Prostate gland (tissue), 2 donors: ENCODE measurements around the gene NCOA3. TPM values are rescaled to one million over a fixed set of nuclear protein-coding genes. Genes with fewer than 3 reads are reported as not detected.

Experiments used
- DNase-seq: peaks from one replicate; pipeline ENCODE4 v3.0.0-alpha.2; 2019; ENCODE audit warnings: low spot score
- H3K27ac ChIP-seq, 2 donors: fragments of 200-600 bp; sonication (generic); 2 replicates each; pipeline ENCODE4 v1.5.1; 2017 to 2019
- H3K27me3 ChIP-seq: fragments of 200-600 bp; sonication (generic); replicated peaks from 2 replicates; pipeline ENCODE4 v1.5.1; 2019; ENCODE audit not compliant: insufficient read depth
- H3K36me3 ChIP-seq, 2 donors: fragments of 200-600 bp; sonication (generic); 1 replicate in 1 of 2; 2 replicates in 1 of 2; pipeline versions ENCODE4 v1.5.1 to v1.8.1; 2017 to 2019
- H3K4me1 ChIP-seq: fragments of 200-600 bp; sonication (generic); replicated peaks from 2 replicates; pipeline ENCODE4 v1.5.1; 2019
- H3K4me3 ChIP-seq, 2 donors: fragments of 200-600 bp; sonication (generic); 2 replicates each; pipeline ENCODE4 v1.5.1; 2017 to 2019
- H3K9me3 ChIP-seq: fragments of 200-600 bp; sonication (generic); 2 replicates; pipeline ENCODE4 v1.5.1; 2017
- POLR2A ChIP-seq: fragments of 450-650 bp; IDR thresholded peaks from one replicate; pipeline ENCODE4 v1.6.1; 2016; ENCODE audit warnings: antibody characterized with exemption, mild to moderate bottlenecking
- POLR2AphosphoS5 ChIP-seq: sonication (generic); formaldehyde crosslinking; IDR thresholded peaks from one replicate; pipeline ENCODE4 v1.6.1; 2017; ENCODE audit warnings: antibody characterized with exemption
- WGBS: methylation state at CpG from one replicate; pipeline ENCODE4 v1.1.5; 2018; 5-methylcytosine and 5-hydroxymethylcytosine counted together
- intact Hi-C: fragments of 100-400 bp; cut with DNase I; formaldehyde crosslinking; loops from one replicate; pipeline ENCODE4 v1.14.2; 2022
- total RNA-seq, 2 donors: library from RNA; depleted of rRNA; stranded (reverse); fragments of >200 nt; gene quantifications; one replicate each; pipeline ENCODE4 v1.1.0, GENCODE V29; 2016
- TF ChIP-seq, protein P1 (sequence below), 4 experiments: fragments of 200-600 bp in 2 of 4; fragments of 450-650 bp in 2 of 4; sonication (generic) in 2 of 4; IDR thresholded peaks; 1 replicate in 3 of 4; 2 replicates in 1 of 4; pipeline ENCODE4 v1.5.1; 2016 to 2019; ENCODE audit warnings: antibody characterized with exemption in 4 of 4, mild to moderate bottlenecking in 2 of 4, moderate library complexity in 2 of 4

NCOA3 gene
- total RNA-seq, 2 donors from 2014 or later = 21.6 to 35.6 TPM

DNA sequence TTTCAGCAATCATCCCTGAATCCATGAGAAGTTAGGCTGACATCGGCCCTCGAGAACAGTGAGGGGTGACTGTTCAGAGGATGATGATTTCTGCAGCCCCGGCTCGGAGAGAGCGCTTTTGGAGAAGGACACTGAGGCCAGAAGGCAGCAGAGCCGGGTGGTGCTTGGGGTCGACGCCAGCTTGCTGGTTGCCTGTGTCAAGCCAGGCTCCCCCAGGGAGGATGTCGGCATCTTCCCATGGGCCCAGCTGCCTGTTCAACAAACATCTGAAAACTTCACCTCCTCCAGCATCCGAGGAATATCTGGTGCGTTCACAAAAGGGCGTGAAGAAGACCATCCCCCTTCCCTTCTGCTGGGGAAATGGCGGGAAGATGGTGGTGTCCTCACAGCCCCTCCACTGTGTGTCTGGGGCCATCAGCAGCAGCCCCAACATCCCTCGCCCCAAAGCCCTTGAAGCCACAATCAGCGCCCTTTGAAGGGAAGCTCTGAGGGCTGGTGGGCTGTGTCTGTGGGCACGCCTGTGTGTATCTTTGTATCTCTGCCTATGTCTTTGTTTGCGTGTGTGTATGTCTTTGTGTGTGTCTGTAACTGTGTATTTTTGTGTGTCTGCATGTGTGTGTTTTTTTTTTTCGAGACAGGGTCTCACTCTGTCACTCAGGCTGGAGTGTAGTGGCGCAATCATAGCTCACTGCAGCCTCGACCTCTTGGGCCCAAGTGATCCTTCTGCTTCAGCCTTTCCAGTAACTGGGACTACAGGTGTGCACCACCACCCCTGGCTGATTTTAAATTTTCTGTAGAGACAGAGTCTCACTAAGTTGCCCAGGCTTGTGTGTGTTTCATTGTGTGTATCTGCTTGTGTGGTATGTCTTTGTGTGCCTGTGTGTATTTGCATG lies 185.7 kb downstream of the NCOA3 start:
- Histone ChIP-seq H3K9me3 (no peaks in the 10 kb centered on the region), H3K36me3 (no peaks in the 10 kb centered on the region), H3K4me3 (no peak overlapping the region), H3K27ac (no peak overlapping the region), H3K27me3 (no peaks in the 10 kb centered on the region), H3K4me1 (no peaks in the 10 kb centered on the region)
- 94% methylated on average over 20 of the region's 20 CpGs for WGBS
- TF ChIP-seq POLR2AphosphoS5 (no peak), POLR2A (no peak)
- TF ChIP-seq, protein P1, sequence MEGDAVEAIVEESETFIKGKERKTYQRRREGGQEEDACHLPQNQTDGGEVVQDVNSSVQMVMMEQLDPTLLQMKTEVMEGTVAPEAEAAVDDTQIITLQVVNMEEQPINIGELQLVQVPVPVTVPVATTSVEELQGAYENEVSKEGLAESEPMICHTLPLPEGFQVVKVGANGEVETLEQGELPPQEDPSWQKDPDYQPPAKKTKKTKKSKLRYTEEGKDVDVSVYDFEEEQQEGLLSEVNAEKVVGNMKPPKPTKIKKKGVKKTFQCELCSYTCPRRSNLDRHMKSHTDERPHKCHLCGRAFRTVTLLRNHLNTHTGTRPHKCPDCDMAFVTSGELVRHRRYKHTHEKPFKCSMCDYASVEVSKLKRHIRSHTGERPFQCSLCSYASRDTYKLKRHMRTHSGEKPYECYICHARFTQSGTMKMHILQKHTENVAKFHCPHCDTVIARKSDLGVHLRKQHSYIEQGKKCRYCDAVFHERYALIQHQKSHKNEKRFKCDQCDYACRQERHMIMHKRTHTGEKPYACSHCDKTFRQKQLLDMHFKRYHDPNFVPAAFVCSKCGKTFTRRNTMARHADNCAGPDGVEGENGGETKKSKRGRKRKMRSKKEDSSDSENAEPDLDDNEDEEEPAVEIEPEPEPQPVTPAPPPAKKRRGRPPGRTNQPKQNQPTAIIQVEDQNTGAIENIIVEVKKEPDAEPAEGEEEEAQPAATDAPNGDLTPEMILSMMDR (IDR thresholded peaks at IDR 0.05) = no peak
- DNase-seq = no peak
- intact Hi-C loops = loop anchor here (10.0 kb wide), 1 partner anchor 237 kb away; no protein-coding TSS in a partner anchor

DNA sequence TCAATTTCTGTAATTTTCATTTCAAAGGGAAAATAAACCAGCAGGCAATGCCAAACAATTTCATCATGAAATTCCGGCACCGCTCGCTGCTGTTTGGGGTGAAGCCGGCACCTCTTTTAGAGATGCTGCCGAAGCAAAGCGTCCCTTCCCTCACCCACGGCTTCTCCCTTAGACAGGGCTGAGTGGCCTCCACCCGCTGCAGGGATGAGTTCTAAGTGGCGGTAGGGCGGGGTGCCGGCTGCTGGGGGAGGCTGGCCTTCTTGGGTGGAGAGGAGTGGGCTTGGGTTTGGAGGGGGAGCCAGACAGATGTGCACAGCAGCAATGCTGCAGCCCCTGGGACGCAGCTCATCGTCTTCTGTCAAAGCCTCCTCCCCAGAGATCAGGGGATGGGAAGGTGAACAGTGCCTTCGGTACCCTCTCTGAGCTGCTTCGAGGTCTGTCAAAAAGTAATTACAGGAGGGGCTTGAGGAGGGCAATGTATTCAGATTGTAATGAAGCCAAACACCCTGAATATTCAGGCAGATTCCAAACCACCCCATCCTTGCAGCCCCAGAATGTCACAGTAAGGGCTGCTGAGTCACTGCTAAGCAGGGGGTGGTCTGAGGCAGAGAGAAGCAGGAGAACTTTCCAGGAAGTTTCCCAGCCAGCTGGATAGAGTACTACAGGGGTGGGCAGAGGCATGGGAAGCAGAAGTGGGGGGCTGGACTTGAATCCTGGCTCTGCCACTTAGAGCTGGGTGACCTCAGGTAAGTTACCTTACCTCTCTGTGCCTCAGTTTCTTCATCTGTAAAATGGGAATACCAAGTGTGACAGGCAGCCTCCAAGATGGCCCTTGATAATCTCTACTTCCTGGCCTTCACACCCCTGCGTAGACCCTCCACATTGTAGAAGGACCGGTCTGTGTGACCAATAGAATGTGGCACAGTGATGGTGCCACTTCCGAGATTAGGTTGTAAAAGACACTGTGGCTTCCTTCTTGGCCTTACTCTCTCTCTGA lies 187.0 kb downstream of the NCOA3 start:
- TF ChIP-seq POLR2A (no peak), POLR2AphosphoS5 (no peak)
- TF ChIP-seq, protein P1 (IDR thresholded peaks at IDR 0.05) = no peak
- H3K36me3 ChIP-seq = no peaks in the 10 kb centered on the region
- no peaks in the 10 kb centered on the region for H3K27me3 ChIP-seq
- 83% methylated on average over 18 of the region's 18 CpGs for WGBS
- no peak overlapping the region for H3K4me3 ChIP-seq
- no peaks in the 10 kb centered on the region for H3K4me1 ChIP-seq
- intact Hi-C loops = loop anchor here (10.0 kb wide), 1 partner anchor 236 kb away; no protein-coding TSS in a partner anchor
- no peak for DNase-seq
- no peaks in the 10 kb centered on the region for H3K9me3 ChIP-seq
- no peak overlapping the region for H3K27ac ChIP-seq

DNA sequence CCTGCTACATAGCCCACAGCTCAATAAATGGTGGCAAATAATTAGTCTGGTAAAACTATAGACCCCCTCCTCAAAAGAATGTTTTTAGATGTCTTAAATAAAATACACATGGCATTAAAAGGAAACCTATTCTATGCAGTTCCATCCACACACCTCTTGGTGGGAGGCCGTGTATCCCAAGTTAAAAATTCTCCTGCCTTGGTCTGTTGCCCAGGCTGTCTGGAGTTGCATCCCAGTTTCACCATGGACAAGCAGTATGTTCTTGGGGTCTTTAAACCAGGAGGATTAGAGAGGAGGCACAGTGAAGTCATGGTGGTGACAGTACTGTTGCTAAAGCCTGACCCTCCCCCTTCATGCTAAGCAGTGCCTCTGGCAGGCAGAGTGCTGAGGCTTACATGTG lies 188.0 kb downstream of the NCOA3 start:
- H3K4me1 ChIP-seq = no peaks in the 10 kb centered on the region
- 100% methylated on average over 1 of the region's 1 CpG for WGBS
- intact Hi-C loops = loop anchor here (10.0 kb wide), 1 partner anchor 235 kb away; no protein-coding TSS in a partner anchor
- no peaks in the 10 kb centered on the region for H3K27me3 ChIP-seq
- TF ChIP-seq, protein P1 (IDR thresholded peaks at IDR 0.05) = no peak
- TF ChIP-seq POLR2A (no peak), POLR2AphosphoS5 (no peak)
- no peak overlapping the region for H3K27ac ChIP-seq
- H3K36me3 ChIP-seq = no peaks in the 10 kb centered on the region
- H3K9me3 ChIP-seq = no peaks in the 10 kb centered on the region
- no peak for DNase-seq
- H3K4me3 ChIP-seq = no peak overlapping the region

DNA sequence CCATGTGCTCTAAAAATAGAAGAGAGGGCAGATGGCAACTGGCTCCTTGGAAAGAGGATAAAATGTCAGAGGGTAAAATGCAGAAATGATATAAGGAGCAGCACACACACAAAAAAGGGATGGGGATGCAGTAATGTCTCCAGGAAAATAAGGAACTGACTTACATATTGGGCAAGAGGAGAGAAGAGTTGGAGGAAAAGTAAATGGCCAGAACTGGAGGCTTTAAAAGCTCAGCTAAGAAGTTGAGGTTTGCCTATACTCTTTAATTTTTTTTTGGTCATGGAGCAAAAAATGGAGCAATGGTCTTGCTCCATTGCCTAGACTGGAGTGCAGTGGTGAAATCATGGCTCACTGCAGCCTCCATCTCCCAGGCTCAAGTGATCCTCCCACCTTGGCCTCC lies 189.9 kb downstream of the NCOA3 start:
- H3K4me3 ChIP-seq = no peak overlapping the region
- intact Hi-C loops = no loop called here
- no peak overlapping the region for H3K27ac ChIP-seq
- no peaks in the 10 kb centered on the region for H3K36me3 ChIP-seq
- DNase-seq = no peak
- TF ChIP-seq POLR2AphosphoS5 = no peak
- TF ChIP-seq POLR2A = no peak
- TF ChIP-seq, protein P1 (IDR thresholded peaks at IDR 0.05) = no peak
- H3K9me3 ChIP-seq = no peaks in the 10 kb centered on the region
- H3K4me1 ChIP-seq = no peaks in the 10 kb centered on the region
- no peaks in the 10 kb centered on the region for H3K27me3 ChIP-seq
